ENCODE measurements around the gene TCOF1.

The TCOF1 gene

DNA sequence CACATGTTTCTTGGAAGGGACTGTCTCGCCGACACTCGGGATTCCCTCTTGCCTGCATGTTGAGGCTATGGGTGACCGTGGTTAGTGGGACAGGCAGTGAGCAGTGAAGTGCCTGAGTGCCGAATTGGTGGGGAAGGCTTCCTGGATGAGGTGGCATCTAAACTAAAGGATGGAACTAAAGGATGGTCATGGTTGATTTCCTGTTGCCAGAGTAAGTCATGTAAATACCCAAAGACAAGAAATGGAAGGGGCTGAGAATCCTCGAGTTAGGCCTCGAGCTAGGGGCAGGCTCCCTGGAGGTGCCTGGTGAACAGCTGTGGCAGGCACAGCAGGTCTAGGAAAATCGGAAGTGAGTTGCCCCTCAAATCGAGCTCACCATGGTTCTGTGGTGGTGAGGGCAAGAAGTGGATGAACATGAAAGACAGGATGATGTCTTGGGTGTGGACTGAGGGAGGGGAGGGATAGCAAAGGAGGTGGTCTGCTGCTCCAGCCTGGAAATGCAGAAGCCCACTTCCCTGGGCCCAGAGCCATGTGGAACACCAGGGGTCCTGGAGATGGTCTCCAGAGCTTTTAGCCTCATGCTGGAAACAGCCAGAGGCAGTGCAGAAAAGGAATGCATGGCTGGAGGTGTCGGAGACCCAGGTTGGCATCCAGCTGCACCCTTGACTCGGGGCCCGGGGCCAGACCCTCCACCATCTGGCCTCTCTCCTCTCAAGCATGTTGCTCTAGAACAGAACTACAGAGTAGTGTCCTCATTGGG lies 43.0 kb downstream of the TCOF1 start:
- Histone ChIP-seq H3K27ac (ENCODE audit: low read depth, low read length) (no peak overlapping the region), H4K5ac (ENCODE audit: low read length) (no peak overlapping the region), H3K79me2 (ENCODE audit: control insufficient read depth, insufficient read depth, low read length) (no peaks in the 10 kb centered on the region), H2BK5ac (ENCODE audit: low read length) (no peak overlapping the region), H3K4ac (ENCODE audit: low read depth, low read length) (no peak overlapping the region), H3K4me3 (ENCODE audit: low read length) (no peak overlapping the region), H4K8ac (ENCODE audit: low read depth, low read length) (no peak overlapping the region), H3K9ac (ENCODE audit: low read length) (no peak overlapping the region), H2BK15ac (replicated peaks; ENCODE audit: low read depth) (no peak overlapping the region), H3K56ac (ENCODE audit: low read length) (no peak overlapping the region), H2BK120ac (ENCODE audit: low read depth, low read length) (no peak overlapping the region), H3K23ac (ENCODE audit: low read length) (no peak overlapping the region), H3K79me1 (ENCODE audit: low read length) (no peaks in the 10 kb centered on the region), H3K36me3 (ENCODE audit: control insufficient read depth, insufficient read depth, low read length) (peaks cover 21% of the 10 kb centered on the region), H3K4me2 (ENCODE audit: low read length) (no peak overlapping the region), H3K18ac (ENCODE audit: low read length) (no peak overlapping the region), H3K4me1 (ENCODE audit: control insufficient read depth, low read depth, low read length) (no peaks in the 10 kb centered on the region), H3K27me3 (ENCODE audit: insufficient read depth, low read length, poor library complexity) (no peaks in the 10 kb centered on the region), H2AK5ac (ENCODE audit: low read length) (no peak overlapping the region)
- DNase-seq: no peak
- WGBS (ENCODE audit: extremely low coverage, insufficient coverage, low lambda C conversion rate): no CpG with 5 or more reads among the region's 12 CpGs

DNA sequence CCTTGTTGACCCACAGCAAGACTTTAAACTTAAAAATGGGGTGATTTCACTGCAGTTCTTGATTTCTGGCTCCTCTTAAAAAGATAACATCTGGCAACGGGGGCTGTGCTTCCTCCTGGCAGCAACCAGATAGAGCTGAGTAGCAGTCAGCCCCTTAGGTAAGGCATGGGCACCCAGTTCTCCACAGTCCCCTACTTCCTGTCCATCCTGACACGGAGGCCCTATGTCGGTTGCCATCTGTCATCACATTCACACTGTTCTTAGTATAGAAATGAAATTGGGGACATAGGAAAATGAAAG lies 43.5 kb downstream of the TCOF1 start:
- no peak for DNase-seq
- H2AK5ac ChIP-seq (ENCODE audit: low read length): no peak overlapping the region
- H3K4me2 ChIP-seq (ENCODE audit: low read length): no peak overlapping the region
- H3K4me1 ChIP-seq (ENCODE audit: control insufficient read depth, low read depth, low read length): no peaks in the 10 kb centered on the region
- H3K79me1 ChIP-seq (ENCODE audit: low read length): no peaks in the 10 kb centered on the region
- H3K56ac ChIP-seq (ENCODE audit: low read length): no peak overlapping the region
- H3K18ac ChIP-seq (ENCODE audit: low read length): no peak overlapping the region
- no peak overlapping the region for H3K4me3 ChIP-seq (ENCODE audit: low read length)
- H3K4ac ChIP-seq (ENCODE audit: low read depth, low read length): no peak overlapping the region
- no peak overlapping the region for H3K23ac ChIP-seq (ENCODE audit: low read length)
- no CpG with 5 or more reads among the region's 3 CpGs for WGBS (ENCODE audit: extremely low coverage, insufficient coverage, low lambda C conversion rate)
- no peak overlapping the region for H2BK15ac ChIP-seq (replicated peaks; ENCODE audit: low read depth)
- H4K5ac ChIP-seq (ENCODE audit: low read length): no peak overlapping the region
- H2BK120ac ChIP-seq (ENCODE audit: low read depth, low read length): no peak overlapping the region
- H3K9ac ChIP-seq (ENCODE audit: low read length): no peak overlapping the region
- H3K27ac ChIP-seq (ENCODE audit: low read depth, low read length): no peak overlapping the region
- no peak overlapping the region for H4K8ac ChIP-seq (ENCODE audit: low read depth, low read length)
- H2BK5ac ChIP-seq (ENCODE audit: low read length): no peak overlapping the region
- H3K27me3 ChIP-seq (ENCODE audit: insufficient read depth, low read length, poor library complexity): no peaks in the 10 kb centered on the region
- no peaks in the 10 kb centered on the region for H3K79me2 ChIP-seq (ENCODE audit: control insufficient read depth, insufficient read depth, low read length)
- H3K36me3 ChIP-seq (ENCODE audit: control insufficient read depth, insufficient read depth, low read length): peaks cover 21% of the 10 kb centered on the region

DNA sequence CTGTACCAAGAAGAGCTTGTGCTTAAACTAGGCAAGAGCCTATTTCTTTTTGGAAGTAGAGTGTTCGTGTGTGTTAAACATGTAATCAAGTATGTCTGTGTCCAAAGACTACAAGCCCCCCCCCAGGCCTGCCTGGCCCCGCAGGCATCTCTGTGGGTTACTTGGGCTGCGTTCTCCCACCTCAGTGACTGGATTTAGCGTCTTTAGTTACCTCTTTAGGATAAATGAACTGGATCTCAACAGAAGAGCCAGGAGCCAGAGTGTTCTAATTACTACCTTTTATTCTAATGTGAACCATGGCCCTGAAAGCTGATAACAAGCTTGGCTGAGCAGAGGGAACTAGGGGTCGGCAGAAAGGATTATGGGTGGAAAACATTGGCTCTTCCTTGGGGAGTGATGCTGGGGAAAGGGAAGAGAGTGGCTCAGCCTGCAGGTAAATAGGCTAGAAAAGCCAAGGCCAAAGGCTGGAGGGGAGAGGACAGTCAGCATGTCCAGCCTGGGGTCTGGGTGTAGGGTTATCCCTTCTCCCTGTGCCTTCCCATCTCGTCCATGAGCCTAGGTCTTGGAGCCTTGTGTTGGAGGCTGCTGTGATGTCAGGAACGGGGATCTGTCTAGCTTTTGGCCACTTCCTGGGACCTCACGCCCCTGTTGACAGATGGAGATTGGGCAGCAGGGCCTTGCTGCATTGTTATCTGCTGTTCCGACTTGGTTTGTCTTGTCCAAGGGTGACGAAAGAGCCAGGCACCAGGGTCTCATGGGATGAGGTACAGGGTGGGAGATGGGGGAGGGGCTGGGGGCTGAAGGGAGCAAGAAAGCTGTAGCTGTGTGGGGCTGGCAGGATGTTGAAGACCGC lies 44.1 kb downstream of the TCOF1 start:
- H3K27me3 ChIP-seq (ENCODE audit: insufficient read depth, low read length, poor library complexity): no peaks in the 10 kb centered on the region

DNA sequence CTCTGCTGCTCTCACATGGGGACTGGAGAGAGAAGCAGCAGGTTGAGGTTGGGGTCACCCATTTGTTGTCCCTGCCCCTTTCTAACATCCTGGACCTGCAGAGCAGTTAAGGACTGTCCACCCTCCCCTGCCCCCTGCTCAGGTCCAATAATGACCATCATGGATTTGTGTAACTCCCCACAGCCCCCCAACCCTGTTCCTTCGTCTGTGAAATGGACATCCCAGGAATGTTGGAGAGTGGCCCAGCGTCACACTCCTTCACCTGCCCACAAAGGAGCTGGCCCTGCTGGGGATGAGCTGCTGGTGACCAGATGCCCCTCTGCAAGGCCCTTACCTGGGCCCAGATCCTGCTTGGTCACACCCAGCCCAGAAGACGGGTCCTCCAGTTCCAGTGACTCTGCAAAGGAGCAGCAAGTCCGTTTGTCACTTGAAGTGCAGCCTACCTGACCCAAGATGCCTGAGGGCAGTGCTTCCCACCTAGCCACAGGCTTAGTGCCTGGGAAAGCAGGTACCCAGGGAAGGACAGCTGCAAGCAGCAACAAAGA lies 44.8 kb downstream of the TCOF1 start:
- Histone ChIP-seq H3K4me3 (ENCODE audit: low read length) (no peak overlapping the region), H2BK5ac (ENCODE audit: low read length) (no peak overlapping the region), H3K4me2 (ENCODE audit: low read length) (no peak overlapping the region), H3K9ac (ENCODE audit: low read length) (no peak overlapping the region), H3K27ac (ENCODE audit: low read depth, low read length) (no peak overlapping the region), H3K4me1 (ENCODE audit: control insufficient read depth, low read depth, low read length) (no peaks in the 10 kb centered on the region), H2AK5ac (ENCODE audit: low read length) (no peak overlapping the region), H3K56ac (ENCODE audit: low read length) (no peak overlapping the region), H2BK120ac (ENCODE audit: low read depth, low read length) (no peak overlapping the region), H4K8ac (ENCODE audit: low read depth, low read length) (no peak overlapping the region), H3K27me3 (ENCODE audit: insufficient read depth, low read length, poor library complexity) (no peaks in the 10 kb centered on the region), H3K79me1 (ENCODE audit: low read length) (no peaks in the 10 kb centered on the region), H2BK15ac (replicated peaks; ENCODE audit: low read depth) (no peak overlapping the region), H3K23ac (ENCODE audit: low read length) (no peak overlapping the region), H3K36me3 (ENCODE audit: control insufficient read depth, insufficient read depth, low read length) (peaks cover 19% of the 10 kb centered on the region), H4K5ac (ENCODE audit: low read length) (no peak overlapping the region), H3K4ac (ENCODE audit: low read depth, low read length) (no peak overlapping the region), H3K79me2 (ENCODE audit: control insufficient read depth, insufficient read depth, low read length) (no peaks in the 10 kb centered on the region), H3K18ac (ENCODE audit: low read length) (no peak overlapping the region)
- WGBS (ENCODE audit: extremely low coverage, insufficient coverage, low lambda C conversion rate): no CpG with 5 or more reads among the region's 4 CpGs
- DNase-seq: no peak

More for the DNA sequence above, 44.1 kb downstream of the TCOF1 start:
- no peak for DNase-seq
- no peaks in the 10 kb centered on the region for H3K4me1 ChIP-seq (ENCODE audit: control insufficient read depth, low read depth, low read length)
- WGBS (ENCODE audit: extremely low coverage, insufficient coverage, low lambda C conversion rate): no CpG with 5 or more reads among the region's 11 CpGs
- H3K79me2 ChIP-seq (ENCODE audit: control insufficient read depth, insufficient read depth, low read length): no peaks in the 10 kb centered on the region
- H3K9ac ChIP-seq (ENCODE audit: low read length): no peak overlapping the region
- H4K8ac ChIP-seq (ENCODE audit: low read depth, low read length): no peak overlapping the region
- H3K23ac ChIP-seq (ENCODE audit: low read length): no peak overlapping the region
- H3K4me3 ChIP-seq (ENCODE audit: low read length): no peak overlapping the region
- no peak overlapping the region for H3K27ac ChIP-seq (ENCODE audit: low read depth, low read length)
- H4K5ac ChIP-seq (ENCODE audit: low read length): no peak overlapping the region
- H3K56ac ChIP-seq (ENCODE audit: low read length): no peak overlapping the region
- no peak overlapping the region for H3K18ac ChIP-seq (ENCODE audit: low read length)
- H3K4ac ChIP-seq (ENCODE audit: low read depth, low read length): no peak overlapping the region
- no peak overlapping the region for H2BK5ac ChIP-seq (ENCODE audit: low read length)
- peaks cover 21% of the 10 kb centered on the region for H3K36me3 ChIP-seq (ENCODE audit: control insufficient read depth, insufficient read depth, low read length)
- H3K79me1 ChIP-seq (ENCODE audit: low read length): no peaks in the 10 kb centered on the region
- no peak overlapping the region for H2BK120ac ChIP-seq (ENCODE audit: low read depth, low read length)
- H3K4me2 ChIP-seq (ENCODE audit: low read length): no peak overlapping the region
- no peak overlapping the region for H2BK15ac ChIP-seq (replicated peaks; ENCODE audit: low read depth)
- no peak overlapping the region for H2AK5ac ChIP-seq (ENCODE audit: low read length)

DNA sequence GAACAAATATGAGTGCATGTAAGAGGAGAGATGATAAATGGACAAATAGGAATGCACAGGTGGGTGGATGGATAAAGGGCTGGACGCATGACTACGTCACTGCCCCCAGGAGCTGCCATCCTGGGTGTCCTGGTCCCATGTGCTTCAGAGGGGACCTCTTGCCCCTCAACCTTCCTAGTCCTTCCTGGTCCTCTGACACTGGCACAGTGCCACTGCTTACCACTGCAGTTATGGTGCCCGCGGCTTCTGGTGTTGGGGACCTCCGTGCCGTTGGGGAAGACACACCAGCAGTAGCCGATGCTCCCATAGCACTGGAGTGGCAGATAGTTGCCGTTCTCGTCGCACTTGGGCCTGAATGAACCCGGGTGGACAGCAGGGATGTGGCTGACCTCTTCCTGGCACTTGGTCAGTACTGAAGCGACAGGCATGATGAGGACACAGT lies 45.4 kb downstream of the TCOF1 start:
- Histone ChIP-seq H2BK15ac (replicated peaks; ENCODE audit: low read depth) (no peak overlapping the region), H3K4me1 (ENCODE audit: control insufficient read depth, low read depth, low read length) (no peaks in the 10 kb centered on the region), H4K5ac (ENCODE audit: low read length) (no peak overlapping the region), H3K56ac (ENCODE audit: low read length) (no peak overlapping the region), H2AK5ac (ENCODE audit: low read length) (no peak overlapping the region), H3K18ac (ENCODE audit: low read length) (no peak overlapping the region), H3K4me2 (ENCODE audit: low read length) (no peak overlapping the region), H4K8ac (ENCODE audit: low read depth, low read length) (no peak overlapping the region), H2BK120ac (ENCODE audit: low read depth, low read length) (no peak overlapping the region), H3K79me2 (ENCODE audit: control insufficient read depth, insufficient read depth, low read length) (no peaks in the 10 kb centered on the region), H3K27me3 (ENCODE audit: insufficient read depth, low read length, poor library complexity) (no peaks in the 10 kb centered on the region), H3K4me3 (ENCODE audit: low read length) (no peak overlapping the region), H3K36me3 (ENCODE audit: control insufficient read depth, insufficient read depth, low read length) (peaks cover 19% of the 10 kb centered on the region), H3K23ac (ENCODE audit: low read length) (no peak overlapping the region), H3K4ac (ENCODE audit: low read depth, low read length) (no peak overlapping the region), H3K79me1 (ENCODE audit: low read length) (no peaks in the 10 kb centered on the region), H2BK5ac (ENCODE audit: low read length) (no peak overlapping the region), H3K27ac (ENCODE audit: low read depth, low read length) (no peak overlapping the region), H3K9ac (ENCODE audit: low read length) (no peak overlapping the region)
- DNase-seq: no peak
- WGBS (ENCODE audit: extremely low coverage, insufficient coverage, low lambda C conversion rate): no CpG with 5 or more reads among the region's 12 CpGs

Data from mesendoderm (in vitro differentiated cells).